Osteoblast (primary cell): ENCODE results near the gene CEACAM7. TPM values are rescaled to one million over a fixed set of nuclear protein-coding genes. Genes with fewer than 3 reads are reported as not detected.

ENCODE experiments used
- DNase-seq: peaks from one replicate; pipeline ENCODE4 v3.0.0; 2011; ENCODE audit warnings: low spot score, mixed read lengths; ENCODE audit not compliant: insufficient read length; ENCODE audit errors: missing footprints
- H2AFZ ChIP-seq: 2 replicates; pipeline ENCODE4 v1.6.0; 2011; ENCODE audit warnings: mild to moderate bottlenecking, low read length
- H3K27ac ChIP-seq: 2 replicates; pipeline ENCODE4 v1.5.1; 2011; ENCODE audit warnings: mild to moderate bottlenecking, low read depth, low read length, moderate library complexity
- H3K27me3 ChIP-seq: 2 replicates; pipeline ENCODE4 v1.6.0; 2012; ENCODE audit warnings: mild to moderate bottlenecking, control low read depth, inconsistent platforms, low read length, moderate library complexity; ENCODE audit not compliant: insufficient read depth
- H3K36me3 ChIP-seq: 2 replicates; pipeline ENCODE4 v1.5.1; 2011; ENCODE audit warnings: mild to moderate bottlenecking, low read length, control low read depth, moderate library complexity; ENCODE audit not compliant: insufficient read depth
- H3K4me1 ChIP-seq: 2 replicates; pipeline ENCODE4 v1.5.1; 2011; ENCODE audit warnings: mild to moderate bottlenecking, low read length, control low read depth, moderate library complexity; ENCODE audit not compliant: insufficient read depth
- H3K4me2 ChIP-seq: 2 replicates; pipeline ENCODE4 v1.6.0; 2011; ENCODE audit warnings: mild to moderate bottlenecking, low read length; ENCODE audit not compliant: insufficient read depth
- H3K4me3 ChIP-seq: fragments of 200-600 bp; sonication (generic); 3 replicates; pipeline ENCODE4 v1.5.1; 2012; ENCODE audit warnings: mild to moderate bottlenecking, low read length, inconsistent platforms; ENCODE audit not compliant: insufficient read depth
- H3K79me2 ChIP-seq: 2 replicates; pipeline ENCODE4 v1.6.0; 2012; ENCODE audit warnings: mild to moderate bottlenecking, low read length, control low read depth, inconsistent platforms; ENCODE audit not compliant: insufficient read depth
- H3K9me3 ChIP-seq: 2 replicates; pipeline ENCODE4 v1.5.1; 2011; ENCODE audit warnings: low read depth, low read length, control low read depth
- H4K20me1 ChIP-seq: 2 replicates; pipeline ENCODE4 v1.6.0; 2012; ENCODE audit warnings: mild to moderate bottlenecking, low read length, control low read depth; ENCODE audit not compliant: insufficient read depth
- total RNA-seq: library from RNA; depleted of rRNA; stranded (reverse); fragments of >200 nt; gene quantifications from 2 replicates; pipeline ENCODE4 v1.2.3, GENCODE V29; 2012
- TF ChIP-seq, protein P1 (sequence below): IDR thresholded peaks from 2 replicates; pipeline ENCODE4 v1.5.1; 2011; ENCODE audit warnings: mild to moderate bottlenecking, low read depth, low read length, moderate library complexity; ENCODE audit errors: extremely low read depth

Gene CEACAM7
- total RNA-seq, 1 donor = not detected

DNA sequence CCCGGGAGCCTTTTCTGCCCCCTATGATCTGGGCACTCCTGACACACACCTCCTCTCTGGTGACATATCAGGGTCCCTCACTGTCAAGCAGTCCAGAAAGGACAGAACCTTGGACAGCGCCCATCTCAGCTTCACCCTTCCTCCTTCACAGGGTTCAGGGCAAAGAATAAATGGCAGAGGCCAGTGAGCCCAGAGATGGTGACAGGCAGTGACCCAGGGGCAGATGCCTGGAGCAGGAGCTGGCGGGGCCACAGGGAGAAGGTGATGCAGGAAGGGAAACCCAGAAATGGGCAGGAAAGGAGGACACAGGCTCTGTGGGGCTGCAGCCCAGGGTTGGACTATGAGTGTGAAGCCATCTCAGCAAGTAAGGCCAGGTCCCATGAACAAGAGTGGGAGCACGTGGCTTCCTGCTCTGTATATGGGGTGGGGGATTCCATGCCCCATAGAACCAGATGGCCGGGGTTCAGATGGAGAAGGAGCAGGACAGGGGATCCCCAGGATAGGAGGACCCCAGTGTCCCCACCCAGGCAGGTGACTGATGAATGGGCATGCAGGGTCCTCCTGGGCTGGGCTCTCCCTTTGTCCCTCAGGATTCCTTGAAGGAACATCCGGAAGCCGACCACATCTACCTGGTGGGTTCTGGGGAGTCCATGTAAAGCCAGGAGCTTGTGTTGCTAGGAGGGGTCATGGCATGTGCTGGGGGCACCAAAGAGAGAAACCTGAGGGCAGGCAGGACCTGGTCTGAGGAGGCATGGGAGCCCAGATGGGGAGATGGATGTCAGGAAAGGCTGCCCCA, 8.5 kb upstream of the CEACAM7 start:
- H3K4me3 ChIP-seq = no peak overlapping the region
- H3K4me1 ChIP-seq = no peaks in the 10 kb centered on the region
- TF ChIP-seq, protein P1, sequence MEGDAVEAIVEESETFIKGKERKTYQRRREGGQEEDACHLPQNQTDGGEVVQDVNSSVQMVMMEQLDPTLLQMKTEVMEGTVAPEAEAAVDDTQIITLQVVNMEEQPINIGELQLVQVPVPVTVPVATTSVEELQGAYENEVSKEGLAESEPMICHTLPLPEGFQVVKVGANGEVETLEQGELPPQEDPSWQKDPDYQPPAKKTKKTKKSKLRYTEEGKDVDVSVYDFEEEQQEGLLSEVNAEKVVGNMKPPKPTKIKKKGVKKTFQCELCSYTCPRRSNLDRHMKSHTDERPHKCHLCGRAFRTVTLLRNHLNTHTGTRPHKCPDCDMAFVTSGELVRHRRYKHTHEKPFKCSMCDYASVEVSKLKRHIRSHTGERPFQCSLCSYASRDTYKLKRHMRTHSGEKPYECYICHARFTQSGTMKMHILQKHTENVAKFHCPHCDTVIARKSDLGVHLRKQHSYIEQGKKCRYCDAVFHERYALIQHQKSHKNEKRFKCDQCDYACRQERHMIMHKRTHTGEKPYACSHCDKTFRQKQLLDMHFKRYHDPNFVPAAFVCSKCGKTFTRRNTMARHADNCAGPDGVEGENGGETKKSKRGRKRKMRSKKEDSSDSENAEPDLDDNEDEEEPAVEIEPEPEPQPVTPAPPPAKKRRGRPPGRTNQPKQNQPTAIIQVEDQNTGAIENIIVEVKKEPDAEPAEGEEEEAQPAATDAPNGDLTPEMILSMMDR = no peak
- no peaks in the 10 kb centered on the region for H3K27me3 ChIP-seq
- H4K20me1 ChIP-seq = no peaks in the 10 kb centered on the region
- H3K79me2 ChIP-seq = no peaks in the 10 kb centered on the region
- H3K9me3 ChIP-seq = no peaks in the 10 kb centered on the region
- no peak overlapping the region for H2AFZ ChIP-seq
- H3K4me2 ChIP-seq = no peak overlapping the region
- no peak overlapping the region for H3K27ac ChIP-seq
- DNase-seq = no peak
- H3K36me3 ChIP-seq = no peaks in the 10 kb centered on the region

DNA sequence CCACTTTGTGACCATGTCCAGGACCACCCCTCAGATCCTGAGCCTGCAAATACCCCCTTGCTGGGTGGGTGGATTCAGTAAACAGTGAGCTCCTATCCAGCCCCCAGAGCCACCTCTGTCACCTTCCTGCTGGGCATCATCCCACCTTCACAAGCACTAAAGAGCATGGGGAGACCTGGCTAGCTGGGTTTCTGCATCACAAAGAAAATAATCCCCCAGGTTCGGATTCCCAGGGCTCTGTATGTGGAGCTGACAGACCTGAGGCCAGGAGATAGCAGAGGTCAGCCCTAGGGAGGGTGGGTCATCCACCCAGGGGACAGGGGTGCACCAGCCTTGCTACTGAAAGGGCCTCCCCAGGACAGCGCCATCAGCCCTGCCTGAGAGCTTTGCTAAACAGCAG, 7.7 kb upstream of the CEACAM7 start:
- H3K27ac ChIP-seq = no peak overlapping the region
- H4K20me1 ChIP-seq = no peaks in the 10 kb centered on the region
- H2AFZ ChIP-seq = no peak overlapping the region
- H3K4me1 ChIP-seq = no peaks in the 10 kb centered on the region
- no peak overlapping the region for H3K4me3 ChIP-seq
- no peaks in the 10 kb centered on the region for H3K9me3 ChIP-seq
- TF ChIP-seq, protein P1 = no peak
- no peaks in the 10 kb centered on the region for H3K27me3 ChIP-seq
- no peaks in the 10 kb centered on the region for H3K36me3 ChIP-seq
- DNase-seq = no peak
- H3K79me2 ChIP-seq = no peaks in the 10 kb centered on the region
- H3K4me2 ChIP-seq = no peak overlapping the region

DNA sequence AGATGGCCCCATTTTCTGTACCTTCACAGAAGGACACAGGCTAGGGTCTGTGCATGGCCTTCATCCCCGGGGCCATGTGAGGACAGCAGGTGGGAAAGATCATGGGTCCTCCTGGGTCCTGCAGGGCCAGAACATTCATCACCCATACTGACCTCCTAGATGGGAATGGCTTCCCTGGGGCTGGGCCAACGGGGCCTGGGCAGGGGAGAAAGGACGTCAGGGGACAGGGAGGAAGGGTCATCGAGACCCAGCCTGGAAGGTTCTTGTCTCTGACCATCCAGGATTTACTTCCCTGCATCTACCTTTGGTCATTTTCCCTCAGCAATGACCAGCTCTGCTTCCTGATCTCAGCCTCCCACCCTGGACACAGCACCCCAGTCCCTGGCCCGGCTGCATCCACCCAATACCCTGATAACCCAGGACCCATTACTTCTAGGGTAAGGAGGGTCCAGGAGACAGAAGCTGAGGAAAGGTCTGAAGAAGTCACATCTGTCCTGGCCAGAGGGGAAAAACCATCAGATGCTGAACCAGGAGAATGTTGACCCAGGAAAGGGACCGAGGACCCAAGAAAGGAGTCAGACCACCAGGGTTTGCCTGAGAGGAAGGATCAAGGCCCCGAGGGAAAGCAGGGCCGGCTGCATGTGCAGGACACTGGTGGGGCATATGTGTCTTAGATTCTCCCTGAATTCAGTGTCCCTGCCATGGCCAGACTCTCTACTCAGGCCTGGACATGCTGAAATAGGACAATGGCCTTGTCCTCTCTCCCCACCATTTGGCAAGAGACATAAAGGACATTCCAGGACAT, 7.0 kb upstream of the CEACAM7 start:
- Histone ChIP-seq H3K9me3 (no peaks in the 10 kb centered on the region), H3K27me3 (no peaks in the 10 kb centered on the region), H3K4me3 (no peak overlapping the region), H3K36me3 (no peaks in the 10 kb centered on the region), H4K20me1 (no peaks in the 10 kb centered on the region), H2AFZ (no peak overlapping the region), H3K27ac (no peak overlapping the region), H3K4me2 (no peak overlapping the region), H3K79me2 (no peaks in the 10 kb centered on the region), H3K4me1 (no peaks in the 10 kb centered on the region)
- TF ChIP-seq, protein P1 = no peak
- DNase-seq = no peak

DNA sequence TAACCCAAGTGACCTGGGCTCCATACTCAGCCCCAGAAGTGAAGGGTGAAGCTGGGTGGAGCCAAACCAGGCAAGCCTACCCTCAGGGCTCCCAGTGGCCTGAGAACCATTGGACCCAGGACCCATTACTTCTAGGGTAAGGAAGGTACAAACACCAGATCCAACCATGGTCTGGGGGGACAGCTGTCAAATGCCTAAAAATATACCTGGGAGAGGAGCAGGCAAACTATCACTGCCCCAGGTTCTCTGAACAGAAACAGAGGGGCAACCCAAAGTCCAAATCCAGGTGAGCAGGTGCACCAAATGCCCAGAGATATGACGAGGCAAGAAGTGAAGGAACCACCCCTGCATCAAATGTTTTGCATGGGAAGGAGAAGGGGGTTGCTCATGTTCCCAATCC, 6.1 kb upstream of the CEACAM7 start:
- Histone ChIP-seq H3K4me1 (no peaks in the 10 kb centered on the region), H3K4me3 (no peak overlapping the region), H3K36me3 (no peaks in the 10 kb centered on the region), H3K27me3 (no peaks in the 10 kb centered on the region), H3K27ac (no peak overlapping the region), H3K79me2 (no peaks in the 10 kb centered on the region), H3K9me3 (no peaks in the 10 kb centered on the region), H3K4me2 (no peak overlapping the region), H4K20me1 (no peaks in the 10 kb centered on the region), H2AFZ (no peak overlapping the region)
- TF ChIP-seq, protein P1 = no peak
- DNase-seq = no peak
